Measurements from ENCODE around the gene BABAM2. TPM values are rescaled to one million over a fixed set of nuclear protein-coding genes. Genes with fewer than 3 reads are reported as not detected.

BABAM2 gene
- polyA plus RNA-seq, 4 donors = 55.4 to 60.7 (median 57.1) TPM

GRCh38 chr2:28292491-28292890 is 402.0 kb downstream of the BABAM2 start:
- no peak for DNase-seq (ENCODE audit: low read depth in 4 of 4, low spot score in 3 of 4)

GRCh38 chr2:28293416-28293815 is 402.9 kb downstream of the BABAM2 start:
- no peak for DNase-seq (ENCODE audit: low read depth in 4 of 4, low spot score in 3 of 4)

GRCh38 chr2:28294451-28294850 is 403.9 kb downstream of the BABAM2 start:
- no peak for DNase-seq (ENCODE audit: low read depth in 4 of 4, low spot score in 3 of 4)

GRCh38 chr2:28296243-28296642 is 405.7 kb downstream of the BABAM2 start:
- no peak for DNase-seq (ENCODE audit: low read depth in 4 of 4, low spot score in 3 of 4)

- DNase-seq (ENCODE audit: low read depth in 4 of 4, low spot score in 3 of 4) = no peak
Observed at GRCh38 chr2:28296904-28297303, 406.4 kb downstream of the BABAM2 start.

GRCh38 chr2:28297531-28297930 is 407.0 kb downstream of the BABAM2 start:
- DNase-seq (ENCODE audit: low read depth in 4 of 4, low spot score in 3 of 4) = no peak

- DNase-seq (ENCODE audit: low read depth in 4 of 4, low spot score in 3 of 4) = no peak
Observed at GRCh38 chr2:28298406-28298805, 407.9 kb downstream of the BABAM2 start.

GRCh38 chr2:28300485-28301341 is 410.2 kb downstream of the BABAM2 start:
- peak; percentile 32 to 43 (median 37) for DNase-seq (ENCODE audit: low read depth in 4 of 4, low spot score in 3 of 4)

GRCh38 chr2:28305202-28305601 is 414.7 kb downstream of the BABAM2 start:
- DNase-seq (ENCODE audit: low read depth in 4 of 4, low spot score in 3 of 4) = no peak

- DNase-seq (ENCODE audit: low read depth in 4 of 4, low spot score in 3 of 4) = no peak
Observed at GRCh38 chr2:28310107-28310506, 419.6 kb downstream of the BABAM2 start.

- no peak for DNase-seq (ENCODE audit: low read depth in 4 of 4, low spot score in 3 of 4)
Observed at GRCh38 chr2:28311660-28312249, 421.2 kb downstream of the BABAM2 start.

- no peak for DNase-seq (ENCODE audit: low read depth in 4 of 4, low spot score in 3 of 4)
Observed at GRCh38 chr2:28312307-28313219, 422.0 kb downstream of the BABAM2 start.

- no peak for DNase-seq (ENCODE audit: low read depth in 4 of 4, low spot score in 3 of 4)
Observed at GRCh38 chr2:28313220-28313784, 422.8 kb downstream of the BABAM2 start.

GRCh38 chr2:28314968-28315367 is 424.4 kb downstream of the BABAM2 start:
- DNase-seq (ENCODE audit: low read depth in 4 of 4, low spot score in 3 of 4) = no peak

- no peak for DNase-seq (ENCODE audit: low read depth in 4 of 4, low spot score in 3 of 4)
Observed at GRCh38 chr2:28316546-28317335, 426.2 kb downstream of the BABAM2 start.

- no peak for DNase-seq (ENCODE audit: low read depth in 4 of 4, low spot score in 3 of 4)
Observed at GRCh38 chr2:28317390-28317789, 426.9 kb downstream of the BABAM2 start.

GRCh38 chr2:28318023-28318422 is 427.5 kb downstream of the BABAM2 start:
- no peak for DNase-seq (ENCODE audit: low read depth in 4 of 4, low spot score in 3 of 4)

GRCh38 chr2:28318462-28319117 is 428.1 kb downstream of the BABAM2 start:
- no peak for DNase-seq (ENCODE audit: low read depth in 4 of 4, low spot score in 3 of 4)

Measured in right renal pelvis (tissue), 4 donors.